ENCODE measurements around the gene DSTN.

GRCh38 chr20:17529586-17529985 is 40.3 kb upstream of the DSTN start:
- TF ChIP-seq CTCF (IDR thresholded peaks at IDR 0.05) (no peak), POLR2AphosphoS5 (IDR thresholded peaks at IDR 0.05; ENCODE audit: insufficient read depth in 1 of 2, low read depth in 1 of 2) (no peak), POLR2A (IDR thresholded peaks at IDR 0.05) (no peak)
